Measurements from ENCODE around the gene ENTREP3. TPM values are rescaled to one million over a fixed set of nuclear protein-coding genes. Genes with fewer than 3 reads are reported as not detected.

ENTREP3 gene
- total and polyA plus RNA-seq, 7 donors, result 17.6 to 61.3 (median 21.3) TPM

DNA sequence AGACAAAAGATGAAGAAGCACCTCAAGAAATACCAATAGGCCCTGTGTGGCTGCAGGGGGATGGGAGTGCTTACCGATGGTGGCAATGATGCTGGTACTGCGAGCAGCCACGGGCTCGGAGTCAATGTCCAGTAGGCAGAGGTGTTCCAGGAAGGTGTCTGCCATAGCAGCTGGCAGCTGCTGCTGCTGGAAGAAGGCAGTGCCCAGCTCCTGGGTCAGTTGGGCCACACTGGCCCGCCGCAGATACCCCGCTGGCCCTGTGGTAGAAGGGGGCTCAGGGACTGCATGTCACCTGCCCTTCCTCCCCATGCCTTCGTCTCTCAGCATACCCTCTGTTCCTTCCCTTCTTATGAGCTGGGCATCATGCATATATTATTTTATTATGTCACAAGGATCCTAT, 44.7 kb upstream of the ENTREP3 start:
- H3K27me3 ChIP-seq (ENCODE audit: insufficient read depth in 3 of 3, low read length in 2 of 3), result peaks cover 0 to 13% (median 3%) of the 10 kb centered on the region in 3 donors
- ATAC-seq (no peak), DNase-seq (no peak)
- no peaks in the 10 kb centered on the region for H3K4me1 ChIP-seq
- WGBS, 3 donors, result 91 to 94% (median 92%) methylated on average over 8 of the region's 8 CpGs
- H3K36me3 ChIP-seq (ENCODE audit: insufficient read depth in 1 of 2, low read depth in 1 of 2), result no peaks in the 10 kb centered on the region
- H3K9me3 ChIP-seq, result no peaks in the 10 kb centered on the region
- H3K27ac ChIP-seq, result no peak overlapping the region
- no peak overlapping the region for H3K4me3 ChIP-seq
- intact Hi-C loops (cut with DNase I), result no loop called here
- TF ChIP-seq, protein P1, sequence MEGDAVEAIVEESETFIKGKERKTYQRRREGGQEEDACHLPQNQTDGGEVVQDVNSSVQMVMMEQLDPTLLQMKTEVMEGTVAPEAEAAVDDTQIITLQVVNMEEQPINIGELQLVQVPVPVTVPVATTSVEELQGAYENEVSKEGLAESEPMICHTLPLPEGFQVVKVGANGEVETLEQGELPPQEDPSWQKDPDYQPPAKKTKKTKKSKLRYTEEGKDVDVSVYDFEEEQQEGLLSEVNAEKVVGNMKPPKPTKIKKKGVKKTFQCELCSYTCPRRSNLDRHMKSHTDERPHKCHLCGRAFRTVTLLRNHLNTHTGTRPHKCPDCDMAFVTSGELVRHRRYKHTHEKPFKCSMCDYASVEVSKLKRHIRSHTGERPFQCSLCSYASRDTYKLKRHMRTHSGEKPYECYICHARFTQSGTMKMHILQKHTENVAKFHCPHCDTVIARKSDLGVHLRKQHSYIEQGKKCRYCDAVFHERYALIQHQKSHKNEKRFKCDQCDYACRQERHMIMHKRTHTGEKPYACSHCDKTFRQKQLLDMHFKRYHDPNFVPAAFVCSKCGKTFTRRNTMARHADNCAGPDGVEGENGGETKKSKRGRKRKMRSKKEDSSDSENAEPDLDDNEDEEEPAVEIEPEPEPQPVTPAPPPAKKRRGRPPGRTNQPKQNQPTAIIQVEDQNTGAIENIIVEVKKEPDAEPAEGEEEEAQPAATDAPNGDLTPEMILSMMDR (IDR thresholded peaks at IDR 0.05), result no peak

- no peaks in the 10 kb centered on the region for H3K36me3 ChIP-seq (ENCODE audit: insufficient read depth in 1 of 2, low read depth in 1 of 2)
- TF ChIP-seq, protein P1 (IDR thresholded peaks at IDR 0.05), result no peak
- intact Hi-C loops (cut with DNase I), result no loop called here
- no peak overlapping the region for H3K27ac ChIP-seq
- no peak for DNase-seq
- ATAC-seq, result no peak
- no peak overlapping the region for H3K4me3 ChIP-seq
- H3K27me3 ChIP-seq (ENCODE audit: insufficient read depth in 3 of 3, low read length in 2 of 3), result peaks cover 0 to 23% (median 5%) of the 10 kb centered on the region in 3 donors
- no peaks in the 10 kb centered on the region for H3K4me1 ChIP-seq
- WGBS, 3 donors, result 39 to 52% (median 47%) methylated on average over 7 of the region's 7 CpGs
- H3K9me3 ChIP-seq, result no peaks in the 10 kb centered on the region
These were observed 42.1 kb upstream of the ENTREP3 start for GRCh38 chr1:155297384-155297783.

DNA sequence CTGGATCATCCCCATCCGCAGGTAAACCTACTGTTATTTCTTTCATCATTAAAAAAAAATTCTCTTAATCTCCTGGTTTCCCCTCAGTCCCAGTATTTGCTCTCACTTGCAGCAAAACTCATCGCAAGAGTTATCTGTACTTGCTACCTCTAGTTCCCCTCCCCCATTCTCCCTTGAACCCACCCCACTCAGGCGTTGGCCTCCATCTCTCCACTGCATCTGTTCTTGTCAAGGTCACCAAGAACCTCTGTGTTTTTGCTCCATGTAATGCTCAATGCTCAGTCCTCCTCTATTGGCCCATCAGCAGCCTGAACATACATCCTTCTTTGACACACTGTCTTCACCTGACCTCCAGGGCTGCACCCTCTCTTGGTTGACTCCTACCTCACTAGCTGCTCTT, 41.4 kb upstream of the ENTREP3 start:
- no peak for DNase-seq
- 73 to 86% (median 84%) methylated on average over 3 of the region's 3 CpGs for WGBS, 3 donors
- no peaks in the 10 kb centered on the region for H3K4me1 ChIP-seq
- H3K4me3 ChIP-seq, result no peak overlapping the region
- TF ChIP-seq, protein P1 (IDR thresholded peaks at IDR 0.05), result no peak
- peaks cover 0 to 23% (median 5%) of the 10 kb centered on the region in 3 donors for H3K27me3 ChIP-seq (ENCODE audit: insufficient read depth in 3 of 3, low read length in 2 of 3)
- intact Hi-C loops (cut with DNase I), result no loop called here
- no peak overlapping the region for H3K27ac ChIP-seq
- H3K36me3 ChIP-seq (ENCODE audit: insufficient read depth in 1 of 2, low read depth in 1 of 2), result no peaks in the 10 kb centered on the region
- no peak for ATAC-seq
- H3K9me3 ChIP-seq, result no peaks in the 10 kb centered on the region

DNA sequence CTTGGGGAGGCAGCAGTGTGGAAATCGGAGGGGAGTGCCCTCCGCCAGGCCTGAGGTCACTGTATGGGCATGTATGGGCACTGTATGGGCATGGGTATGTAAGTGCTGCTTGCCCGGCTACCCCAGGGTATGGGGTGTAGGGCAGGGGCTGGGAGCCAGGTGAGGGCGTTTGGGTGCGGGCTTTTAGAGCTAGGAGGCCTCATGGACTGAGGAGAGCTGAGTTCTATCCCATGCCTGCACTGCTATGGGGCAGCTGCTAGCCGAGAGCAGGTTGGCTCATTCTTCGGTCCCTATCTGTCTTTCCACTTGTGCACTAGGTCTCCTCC, 40.6 kb upstream of the ENTREP3 start:
- Histone ChIP-seq H3K36me3 (ENCODE audit: insufficient read depth in 1 of 2, low read depth in 1 of 2) (no peaks in the 10 kb centered on the region), H3K4me3 (no peak overlapping the region), H3K4me1 (no peaks in the 10 kb centered on the region), H3K27me3 (ENCODE audit: insufficient read depth in 3 of 3, low read length in 2 of 3) (peaks cover 0 to 23% (median 5%) of the 10 kb centered on the region in 3 donors), H3K9me3 (no peaks in the 10 kb centered on the region), H3K27ac (no peak overlapping the region)
- 77 to 81% (median 78%) methylated on average over 7 of the region's 7 CpGs for WGBS, 3 donors
- TF ChIP-seq, protein P1 (IDR thresholded peaks at IDR 0.05), result no peak
- DNase-seq (no peak), ATAC-seq (no peak)
- intact Hi-C loops (cut with DNase I), result no loop called here

- intact Hi-C loops (cut with DNase I), result no loop called here
- H3K27me3 ChIP-seq (ENCODE audit: insufficient read depth in 3 of 3, low read length in 2 of 3), result peaks cover 0 to 23% (median 5%) of the 10 kb centered on the region in 3 donors
- peak in 3 of 4 donors; percentile 16 to 34 (median 26) for ATAC-seq
These were observed 40.1 kb upstream of the ENTREP3 start for GRCh38 chr1:155295183-155295941.

More at GRCh38 chr1:155295183-155295941, 40.1 kb upstream of the ENTREP3 start:
- Histone ChIP-seq H3K36me3 (ENCODE audit: insufficient read depth in 1 of 2, low read depth in 1 of 2) (no peaks in the 10 kb centered on the region), H3K4me1 (no peaks in the 10 kb centered on the region), H3K27ac (no peak overlapping the region), H3K9me3 (no peaks in the 10 kb centered on the region), H3K4me3 (peak overlapping the region; percentile 8)
- DNase-seq, result no peak
- 10 to 11% (median 11%) methylated on average over 41 to 47 of the region's 47 CpGs for WGBS, 3 donors
- TF ChIP-seq, protein P1 (IDR thresholded peaks at IDR 0.05), result no peak

Data from psoas muscle (tissue), 8 donors.